NCI-H1694 treated with DMSO at 0.1 percent for 48 hours (cell line): ENCODE results near the gene NPAS3.

ENCODE experiments used
- DNase-seq: peaks from one replicate; lab custom pipeline; 2025; lab: John Stamatoyannopoulos, UW

NPAS3 gene

DNA sequence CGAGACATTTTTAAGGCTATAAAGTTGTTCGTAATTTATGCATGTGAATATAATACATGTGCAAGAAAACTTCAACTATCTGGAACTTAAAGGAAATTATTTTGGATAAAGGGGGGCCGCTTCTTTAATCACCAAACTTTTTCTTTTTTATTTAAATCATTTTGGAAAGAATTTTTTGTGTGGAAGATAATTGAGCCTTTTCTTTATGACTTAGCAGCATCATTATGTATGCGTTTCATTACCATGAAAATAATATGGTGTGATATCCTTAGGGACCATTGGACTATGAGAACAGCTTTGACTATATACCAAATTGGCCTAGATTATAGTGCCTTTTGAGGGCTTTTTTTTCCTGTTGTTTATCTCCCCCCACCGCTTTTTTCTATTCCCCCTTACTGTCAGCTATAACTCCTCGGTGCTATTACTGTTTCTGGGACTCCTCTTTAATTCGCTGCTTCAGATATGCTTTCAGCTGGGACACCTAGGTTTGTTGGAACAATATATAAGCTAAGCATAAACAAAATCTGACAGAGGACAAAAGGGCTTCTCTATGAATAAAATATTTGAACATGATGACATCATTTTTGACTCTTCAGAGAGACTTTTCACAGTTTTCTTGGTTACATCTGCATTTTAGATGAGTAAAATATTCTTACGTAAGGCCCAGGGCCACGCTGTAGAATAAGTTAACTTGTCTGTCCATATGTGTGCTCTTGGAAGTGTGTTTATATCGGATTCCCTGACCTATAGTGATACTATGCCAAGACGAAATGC, 392.7 kb downstream of the NPAS3 start:
- DNase-seq, result no peak

DNA sequence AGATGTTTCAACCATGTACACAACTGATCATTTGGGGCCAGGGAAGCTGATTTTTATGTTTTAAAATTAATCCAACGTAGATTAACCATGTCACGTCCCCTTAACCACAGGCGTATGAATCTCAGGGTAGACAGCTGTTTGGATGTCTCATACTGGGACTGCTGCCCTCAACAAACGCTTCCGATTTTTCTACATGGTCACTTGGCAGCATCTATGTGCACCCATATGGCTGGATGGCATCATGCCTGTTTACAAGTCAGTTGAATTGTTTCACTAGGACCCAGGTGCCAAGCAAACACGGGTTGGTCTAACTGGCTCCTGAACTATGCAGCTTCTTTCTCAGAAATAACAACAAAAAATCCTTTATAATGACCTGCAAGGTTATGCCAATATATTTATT, 393.8 kb downstream of the NPAS3 start:
- peak; percentile 81 for DNase-seq

DNA sequence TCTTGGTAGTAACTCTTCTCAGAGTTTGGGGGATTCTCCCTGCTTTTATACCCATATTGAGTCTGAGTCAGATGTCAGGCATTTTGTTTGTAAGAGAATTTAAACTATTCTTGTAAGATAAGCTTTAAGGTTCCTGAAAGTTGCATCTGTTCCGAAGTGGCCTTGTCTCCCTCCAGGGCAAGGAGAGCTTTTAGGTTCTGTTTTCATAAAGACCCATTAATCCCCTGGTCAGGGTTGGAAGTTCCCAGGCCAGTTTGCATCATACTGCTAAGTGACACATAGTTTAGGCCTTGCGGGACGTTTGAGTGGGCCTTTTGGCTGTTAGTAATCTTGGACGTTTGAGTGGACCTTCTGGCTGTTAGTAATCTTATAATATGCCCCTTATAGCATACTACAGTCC, 396.7 kb downstream of the NPAS3 start:
- no peak for DNase-seq

DNA sequence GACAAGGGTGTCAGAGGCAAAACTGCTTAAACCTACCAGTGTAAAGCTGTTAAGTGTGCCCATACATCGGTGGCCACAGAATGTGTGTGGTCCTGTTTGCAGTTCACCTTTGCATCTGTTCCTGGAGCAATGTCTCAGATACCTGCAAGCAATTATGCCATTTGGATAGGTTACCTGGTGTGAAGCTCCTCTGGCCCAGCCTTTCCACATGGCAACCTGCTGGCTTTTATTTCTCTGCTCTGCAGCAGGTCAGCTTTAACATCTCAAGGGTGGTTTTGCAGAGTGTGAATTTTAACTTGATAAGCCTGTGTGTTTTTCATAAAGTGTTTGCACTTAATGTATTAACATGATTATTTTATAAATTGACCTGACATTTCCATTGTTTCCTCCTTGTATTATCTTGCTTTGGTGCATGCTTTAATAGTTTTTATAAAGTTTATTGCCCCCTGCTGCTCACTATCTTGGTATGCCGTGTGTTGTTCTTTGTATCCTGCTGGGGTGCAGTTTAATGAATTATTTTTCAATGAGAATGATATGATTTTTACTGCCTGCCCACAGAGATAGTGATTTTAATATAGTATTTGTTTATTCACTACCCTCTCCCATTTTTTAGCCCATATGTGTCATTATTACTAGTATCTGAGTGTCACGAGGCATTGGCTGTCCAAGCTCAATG, 403.8 kb downstream of the NPAS3 start:
- no peak for DNase-seq

DNA sequence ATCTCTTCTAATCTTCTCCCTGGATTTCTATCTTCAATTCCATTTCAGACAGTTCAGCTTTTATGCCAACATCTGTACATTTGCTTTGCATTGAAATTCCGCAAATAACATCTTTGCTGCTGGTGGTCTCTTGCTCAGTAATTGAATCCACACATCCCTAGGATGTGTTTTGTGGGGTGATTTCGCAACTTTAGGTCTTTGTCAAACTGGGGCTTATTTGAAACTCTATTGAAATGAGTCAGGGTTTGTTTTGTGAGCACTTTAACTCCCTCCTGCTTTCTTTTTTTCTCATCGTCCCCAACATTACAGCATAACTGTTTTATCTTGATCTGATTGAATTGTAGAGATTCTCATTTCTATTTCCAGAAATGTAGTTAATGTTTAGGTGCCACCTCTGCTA, 404.3 kb downstream of the NPAS3 start:
- DNase-seq, result no peak

DNA sequence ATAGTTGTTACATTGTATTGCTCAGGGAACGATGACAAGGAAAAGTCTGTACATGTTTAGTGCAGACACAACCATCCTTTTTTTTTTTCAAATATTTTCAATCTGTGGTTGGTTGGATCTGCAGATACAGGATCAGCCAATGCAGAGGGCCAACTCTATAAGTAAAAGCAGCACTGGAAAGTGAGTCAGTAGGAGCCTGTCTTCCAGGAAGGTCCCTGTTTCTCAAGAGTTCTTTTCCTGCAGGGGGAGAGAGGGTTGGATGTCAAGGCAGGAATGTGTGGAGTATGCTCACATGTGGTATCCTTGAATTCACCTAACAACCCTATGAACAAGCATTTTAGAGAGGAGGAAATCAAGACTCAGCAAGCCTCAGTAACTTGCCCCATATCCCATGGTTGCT, 409.1 kb downstream of the NPAS3 start:
- no peak for DNase-seq

DNA sequence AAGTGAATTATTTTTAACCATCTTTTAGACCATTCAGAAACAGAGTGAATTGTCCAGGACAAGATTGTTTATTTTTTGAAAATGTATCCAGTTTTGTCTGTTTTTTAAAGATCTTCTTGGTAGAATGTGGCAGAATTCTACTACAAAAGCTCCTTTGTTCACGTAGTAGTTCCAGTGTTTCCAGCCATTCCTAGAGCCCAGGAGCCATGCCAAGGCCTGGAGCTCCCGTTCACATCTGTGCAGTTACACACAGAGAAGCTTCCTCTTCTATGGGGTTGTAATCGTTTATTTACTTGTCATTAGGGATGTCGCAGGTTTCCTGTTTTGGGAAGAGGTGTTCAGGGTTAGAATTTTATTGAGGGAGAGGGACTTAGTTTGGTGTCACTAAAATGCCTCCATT, 409.8 kb downstream of the NPAS3 start:
- DNase-seq, result no peak

DNA sequence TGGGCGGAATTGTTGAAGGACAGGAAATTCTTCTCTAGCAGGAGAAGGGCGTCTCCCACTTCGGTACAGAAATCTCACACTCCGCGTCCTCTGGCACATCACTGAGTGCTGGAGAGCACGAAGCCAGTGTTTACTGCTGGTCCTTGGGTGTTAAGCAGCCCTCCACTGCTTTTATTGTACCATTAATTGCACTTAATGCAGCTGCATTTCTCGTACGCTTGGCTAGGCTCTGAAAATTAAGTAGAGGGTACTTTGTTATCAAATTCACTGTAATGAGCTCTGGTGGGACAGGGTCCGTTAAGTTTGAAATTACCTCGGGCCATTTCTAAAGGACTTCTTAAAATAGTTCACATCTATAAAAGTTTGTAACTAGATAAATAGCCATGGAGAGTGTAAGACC, 411.2 kb downstream of the NPAS3 start:
- DNase-seq, result no peak

DNA sequence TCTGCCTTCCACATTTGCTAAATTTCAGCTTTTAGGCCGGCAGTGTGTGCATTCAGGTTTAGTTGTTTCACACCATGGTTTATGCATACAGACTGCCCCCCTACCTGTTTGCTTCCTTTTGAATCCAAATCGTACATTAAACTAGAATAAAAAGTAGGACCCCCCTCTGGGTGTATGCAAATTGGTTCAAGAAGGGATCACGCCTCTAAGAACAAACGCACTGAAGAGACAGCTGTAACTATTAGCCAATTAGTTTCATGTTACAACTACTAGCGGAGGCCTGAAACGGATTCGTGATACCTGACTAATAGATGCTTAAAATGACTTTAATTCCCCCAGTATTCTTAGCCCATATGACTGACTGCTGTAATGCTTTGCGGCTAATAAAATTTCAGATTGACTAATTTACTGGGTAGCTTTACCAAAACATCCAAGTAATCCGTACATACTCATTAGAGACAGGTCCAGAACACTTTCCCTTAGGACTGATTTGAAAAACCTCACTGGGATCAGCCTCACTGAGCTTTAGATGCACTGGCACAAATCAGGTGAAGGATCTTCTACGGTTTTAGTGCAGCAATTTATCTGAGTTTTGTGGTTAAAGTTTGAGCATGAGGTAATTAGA, 411.8 kb downstream of the NPAS3 start:
- DNase-seq, result no peak

DNA sequence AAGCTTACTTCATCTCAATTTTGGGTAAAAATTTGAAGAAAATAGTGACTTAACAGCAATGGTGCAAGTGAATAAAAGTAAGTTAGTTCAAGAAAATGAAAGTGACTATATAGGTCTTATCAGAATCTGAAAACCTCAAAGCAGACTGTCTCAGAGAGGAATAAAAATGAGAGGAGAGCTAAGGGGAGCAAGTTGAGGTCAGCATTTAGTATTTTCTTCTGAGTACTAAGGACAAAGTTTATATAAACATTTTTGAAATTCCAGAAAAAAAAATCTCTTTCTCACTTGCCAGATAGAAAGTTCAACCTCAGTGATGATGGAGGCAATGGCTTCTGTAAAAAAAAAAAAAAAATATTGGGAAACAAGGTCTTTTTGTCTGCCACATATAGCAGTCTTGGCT, 414.1 kb downstream of the NPAS3 start:
- no peak for DNase-seq

DNA sequence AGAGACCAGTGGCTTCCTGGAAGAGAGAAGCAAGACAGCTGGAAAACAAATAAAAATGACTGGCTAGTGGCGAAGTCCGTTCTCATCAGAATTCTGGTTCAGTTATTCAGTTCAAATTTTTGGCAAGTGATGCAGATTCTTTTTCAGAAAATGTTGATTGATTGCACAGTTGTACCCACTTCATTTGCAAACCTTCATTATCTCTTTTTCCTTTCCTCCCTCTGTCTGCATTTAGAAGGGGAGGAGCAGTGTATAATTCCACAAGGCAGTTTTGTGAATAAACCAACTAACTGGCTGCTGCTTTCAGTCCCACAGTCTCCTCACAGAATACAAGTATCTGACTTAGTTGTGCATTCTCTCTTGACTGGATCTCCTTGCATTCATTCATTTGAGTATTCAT, 417.5 kb downstream of the NPAS3 start:
- no peak for DNase-seq

DNA sequence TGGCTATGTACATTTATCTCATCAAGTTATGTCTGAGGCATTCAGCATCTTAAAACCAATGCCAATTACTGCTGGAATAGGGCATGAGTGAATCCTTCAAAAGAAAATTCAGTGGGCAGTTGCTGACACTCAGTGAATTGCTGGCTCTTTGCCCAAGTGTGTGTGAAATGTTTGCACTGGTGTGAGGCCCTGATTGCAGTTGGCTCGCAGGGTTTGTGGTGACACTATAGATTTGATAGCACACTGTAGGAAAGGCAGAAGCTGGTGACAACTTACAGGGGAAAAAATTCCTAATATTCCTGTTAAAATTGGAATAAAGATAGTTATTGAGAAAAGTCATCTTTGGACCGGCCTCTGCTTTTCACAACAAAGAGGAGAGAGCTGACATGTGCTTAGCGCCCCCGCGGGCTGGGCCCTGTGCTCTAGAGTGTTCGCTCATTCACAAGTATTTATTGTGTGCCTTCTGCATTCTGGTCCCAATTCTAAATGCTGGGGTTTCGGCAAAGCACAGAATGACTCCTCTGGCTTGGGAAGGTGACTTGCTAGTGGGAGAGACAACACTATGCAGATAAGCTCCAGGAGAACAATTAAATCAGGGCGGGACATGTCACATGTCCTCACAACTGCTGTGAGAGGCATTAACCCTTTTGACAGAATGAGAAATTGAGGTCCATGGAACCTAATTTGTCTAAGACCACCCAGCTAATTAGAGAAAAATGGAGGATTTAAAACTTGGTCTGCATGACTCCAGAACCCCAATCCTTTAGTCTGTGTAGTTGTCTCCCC, 418.7 kb downstream of the NPAS3 start:
- DNase-seq, result no peak

DNA sequence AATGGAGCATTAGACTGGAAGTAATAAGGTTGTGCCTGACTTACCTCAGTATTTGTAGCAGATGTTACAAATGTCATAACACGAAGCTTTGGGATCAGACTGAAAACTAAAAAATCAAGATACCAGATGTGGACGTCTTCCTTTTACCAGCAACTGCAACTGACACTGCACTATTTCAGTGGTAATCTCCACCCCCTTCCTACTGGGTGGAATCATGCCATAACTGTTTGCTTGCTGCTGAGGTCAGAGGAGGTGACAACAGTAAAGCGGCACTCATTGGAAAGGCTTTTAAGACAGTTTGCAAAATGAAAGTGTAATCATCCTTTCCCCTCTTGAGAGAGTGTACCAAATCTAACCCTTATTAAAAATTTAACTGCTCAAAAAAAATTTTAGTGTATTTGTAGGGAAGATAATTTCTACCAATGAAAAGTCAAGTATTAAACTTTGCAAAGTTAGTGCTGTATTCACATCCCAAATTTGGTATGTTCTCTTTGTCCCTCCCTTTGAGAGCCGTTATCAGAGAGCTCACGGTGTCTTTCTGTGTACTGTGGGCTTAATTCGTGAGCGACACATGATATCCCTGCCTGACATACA, 420.7 kb downstream of the NPAS3 start:
- no peak for DNase-seq

DNA sequence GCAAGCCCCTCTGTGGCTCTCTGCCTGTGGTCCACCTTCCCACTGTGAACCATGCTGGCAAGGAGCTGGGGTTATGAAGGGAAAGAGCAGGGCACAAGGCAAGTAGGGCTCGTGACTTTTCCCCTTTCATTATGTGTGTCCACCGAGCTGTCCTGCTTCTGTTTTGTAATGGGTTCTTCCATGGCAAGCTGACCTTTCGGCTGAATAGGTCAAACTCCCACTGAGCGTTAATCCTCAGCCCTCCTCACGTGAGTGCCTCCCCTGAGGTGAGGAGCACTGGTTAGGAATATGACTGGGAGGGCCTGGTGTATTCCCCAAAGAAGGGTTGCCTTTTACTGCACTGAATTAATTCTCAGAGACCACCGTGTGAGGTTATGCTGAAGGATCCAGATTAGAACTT, 424.3 kb downstream of the NPAS3 start:
- no peak for DNase-seq

DNA sequence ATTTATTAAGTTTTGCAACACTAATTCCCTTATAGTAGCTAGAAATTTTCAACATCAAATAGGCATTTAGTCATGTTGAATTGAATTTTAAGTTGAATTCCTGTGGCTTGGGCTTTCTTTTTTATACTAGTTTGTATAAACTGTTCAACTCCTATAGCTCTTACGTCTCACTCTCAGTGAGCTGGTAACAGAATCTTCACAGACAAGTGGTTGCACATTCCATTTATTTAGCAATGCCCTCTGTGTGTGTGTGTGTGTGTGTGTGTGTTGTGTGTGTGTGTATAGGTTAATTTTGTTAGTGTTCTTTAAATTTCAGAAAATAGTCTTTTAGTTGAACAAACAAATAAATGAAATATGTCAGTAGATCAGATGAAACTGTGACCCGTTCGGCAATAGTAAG, 425.0 kb downstream of the NPAS3 start:
- no peak for DNase-seq

DNA sequence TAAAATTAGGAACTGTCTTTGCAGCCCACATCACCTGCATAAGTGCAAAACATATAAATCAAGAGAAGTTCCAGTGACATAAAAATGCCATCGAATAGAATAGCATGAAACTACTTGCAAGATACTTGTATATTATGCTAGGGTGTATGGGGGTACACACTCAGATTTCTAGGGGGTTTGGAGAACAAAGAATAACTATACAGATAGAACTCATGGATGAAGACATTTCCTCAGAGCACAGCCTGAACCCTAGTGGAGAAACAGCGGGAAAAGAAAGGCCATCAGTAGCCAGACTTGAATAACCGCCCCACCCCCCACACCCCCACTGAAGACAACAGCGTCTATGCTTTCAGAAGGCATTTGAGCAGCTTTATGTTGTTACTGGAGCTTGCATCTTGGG, 425.8 kb downstream of the NPAS3 start:
- no peak for DNase-seq

DNA sequence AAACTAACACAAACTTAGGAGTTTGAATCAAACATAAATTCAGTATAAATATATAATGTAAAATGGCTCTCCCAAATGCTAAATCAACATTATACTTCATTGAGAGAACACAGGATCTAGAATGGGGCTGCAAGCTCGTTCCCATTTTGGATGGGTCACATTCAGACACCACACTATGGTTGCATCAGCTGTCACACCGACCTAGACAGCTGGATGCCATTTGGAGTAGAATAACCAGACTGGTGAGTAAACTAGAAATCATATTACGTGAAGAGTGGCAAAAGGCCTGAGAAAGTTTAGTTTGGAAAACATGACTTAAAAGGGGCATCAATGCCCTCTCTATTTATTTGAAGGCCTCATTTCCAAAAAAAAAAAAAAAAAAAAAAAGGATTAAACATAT, 430.4 kb downstream of the NPAS3 start:
- DNase-seq, result no peak

DNA sequence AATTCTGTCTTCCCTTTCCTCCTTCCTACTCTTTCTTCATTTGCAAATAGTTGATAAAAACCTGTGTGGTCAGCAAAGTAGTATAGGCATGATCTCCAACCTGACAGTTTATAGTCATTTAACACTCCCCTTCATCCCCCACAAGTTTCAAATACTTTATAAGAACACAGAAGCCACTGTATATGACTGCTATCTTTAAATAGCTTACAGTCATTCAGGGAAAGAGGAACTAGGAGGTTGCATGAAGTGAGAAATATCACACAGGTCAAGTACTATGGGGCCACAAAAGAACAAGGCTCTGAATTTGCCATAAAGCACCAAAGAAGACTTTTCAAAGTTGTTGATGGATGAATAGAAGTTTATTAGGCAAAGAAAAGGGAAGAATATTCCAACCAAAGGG, 431.3 kb downstream of the NPAS3 start:
- DNase-seq, result no peak

DNA sequence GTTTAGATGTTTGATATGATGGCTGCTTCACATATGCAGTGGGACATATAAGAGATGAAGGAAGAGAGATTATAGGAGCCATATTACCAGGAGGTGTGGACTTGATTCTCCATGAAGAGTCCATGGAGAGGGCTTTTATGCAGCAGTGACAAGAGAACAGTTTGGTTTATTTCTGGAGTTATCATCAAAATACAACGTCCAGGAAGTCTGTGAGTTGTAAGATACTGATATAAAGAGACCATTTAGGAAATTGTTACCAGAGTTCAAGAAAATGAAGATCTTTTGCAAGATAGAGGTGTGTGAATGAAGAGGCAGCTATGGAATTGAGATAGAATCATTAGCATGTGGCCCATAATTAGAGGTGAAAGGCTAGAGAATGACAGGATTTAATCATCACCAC, 431.7 kb downstream of the NPAS3 start:
- no peak for DNase-seq

DNA sequence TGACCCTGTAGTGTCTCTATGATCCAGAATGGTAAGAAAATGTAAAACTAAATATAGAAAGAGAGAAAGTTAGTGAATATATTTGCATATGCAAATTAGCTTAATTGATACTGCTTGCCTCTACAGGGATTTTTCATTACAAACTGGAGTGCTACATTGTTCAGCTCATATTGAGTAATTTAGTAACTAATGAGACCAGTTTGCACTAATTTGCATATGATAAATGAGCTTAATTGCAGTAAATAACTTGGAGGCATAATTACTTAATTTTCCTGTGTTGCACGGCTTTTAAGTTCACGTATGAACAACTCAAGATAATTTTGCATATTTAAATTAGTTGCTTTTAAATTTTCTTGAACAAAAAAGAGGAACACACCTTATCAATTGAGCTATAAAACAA, 436.5 kb downstream of the NPAS3 start:
- no peak for DNase-seq

DNA sequence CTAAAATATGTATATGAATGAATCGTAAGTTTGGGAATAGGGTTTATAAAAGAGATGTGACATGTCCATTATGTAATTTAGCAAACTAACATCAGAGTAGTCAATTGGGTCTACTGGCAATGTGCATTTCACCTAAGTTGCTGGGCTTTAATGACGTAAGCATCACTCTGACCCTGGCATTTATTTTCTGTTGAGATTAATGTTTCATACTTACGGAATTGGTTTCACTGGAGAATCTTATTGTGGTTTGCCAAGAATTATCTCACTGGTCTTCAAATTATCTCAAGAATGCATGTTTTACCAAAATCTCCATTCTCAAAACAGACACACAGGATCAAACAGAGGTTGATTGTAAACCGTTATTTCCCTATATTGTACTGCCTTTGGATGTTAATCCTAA, 437.1 kb downstream of the NPAS3 start:
- no peak for DNase-seq

DNA sequence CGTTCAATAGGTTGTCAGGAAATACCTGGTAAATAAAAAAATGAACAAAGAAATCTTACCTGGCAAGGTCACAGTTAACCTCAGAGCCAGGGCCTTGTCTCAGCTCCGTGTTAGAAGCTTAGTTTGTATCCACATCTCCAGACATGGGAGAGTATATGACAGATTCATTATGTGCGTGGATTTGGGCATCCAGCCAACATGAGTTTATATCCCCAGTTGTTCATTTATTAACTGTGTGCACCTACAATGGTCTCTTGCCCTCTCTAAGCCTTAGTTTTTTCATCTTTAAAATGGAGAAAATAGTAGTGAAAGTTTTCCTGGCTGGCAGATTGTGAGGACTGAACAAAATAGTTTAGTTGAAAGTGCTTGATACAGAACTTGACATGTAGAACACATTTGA, 437.8 kb downstream of the NPAS3 start:
- no peak for DNase-seq
